GM12878 (cell line): ENCODE results near the gene LHFPL2. TPM values are rescaled to one million over a fixed set of nuclear protein-coding genes. Genes with fewer than 3 reads are reported as not detected.

Experiments
- ATAC-seq: fragments of 200-7000 bp; cut with Tn5 transposase; 3 replicates; pipeline ENCODE4 v1.9.1; 2020; ENCODE audit warnings: mild to moderate bottlenecking, moderate library complexity
- BruUV-seq: library from RNA; stranded (reverse); fragments of 400-500 nt; replicated peaks from 2 replicates; lab custom pipeline; 2021; lab: Mats Ljungman, UMichigan
- CTCF ChIA-PET: fragments of 300-600 bp; sonication (Branson Sonifier 250); formaldehyde crosslinking; extraction: SDS; loops from one replicate; lab custom pipeline; 2021; ENCODE audit warnings: inconsistent platforms; lab: Yijun Ruan, JAX
- POLR2A ChIA-PET: fragments of 350-600 bp; formaldehyde crosslinking; extraction: SDS; loops from one replicate; lab custom pipeline; 2021; ENCODE audit warnings: inconsistent platforms; lab: Charles Lee
- RAD21 ChIA-PET: fragments of 300-600 bp; sonication (Branson Sonifier 250); formaldehyde crosslinking; loops from one replicate; lab custom pipeline; 2023; ENCODE audit warnings: antibody characterized with exemption; ENCODE audit not compliant: unreplicated experiment; lab: Charles Lee
- SMC1A ChIA-PET: fragments of 300-600 bp; sonication (Branson Sonifier 250); formaldehyde crosslinking; loops from one replicate; lab custom pipeline; 2023; ENCODE audit not compliant: unreplicated experiment, uncharacterized antibody; lab: Charles Lee
- DNase-seq: peaks from one replicate; pipeline ENCODE4 v3.0.0-alpha.2; 2011; ENCODE audit warnings: low read depth, low spot score
- FAIRE-seq: peaks from 3 replicates; lab custom pipeline; 2011; peaks lifted over from hg19 to GRCh38; lab: Jason Lieb, UNC
- H2AFZ ChIP-seq: 2 replicates; pipeline ENCODE4 v1.6.0; 2011; ENCODE audit warnings: low read depth, low read length, control low read depth; ENCODE audit not compliant: control insufficient read depth
- H3K27ac ChIP-seq: 2 replicates; pipeline ENCODE4 v1.5.1; 2011; ENCODE audit warnings: control low read depth; ENCODE audit not compliant: control insufficient read depth, insufficient read depth
- H3K27me3 ChIP-seq, 2 experiments: replicated peaks in 1 of 2; 2 replicates each; pipeline versions ENCODE4 v1.6.0 to v1.6.1; 2011; ENCODE audit warnings: low read length in 1 of 2; ENCODE audit not compliant: control insufficient read depth in 2 of 2, insufficient read depth in 2 of 2
- H3K36me3 ChIP-seq, 2 experiments: 2 replicates each; pipeline ENCODE4 v1.5.1; 2011; ENCODE audit warnings: low read length in 1 of 2; ENCODE audit not compliant: control insufficient read depth in 2 of 2, insufficient read depth in 2 of 2
- H3K4me1 ChIP-seq: 2 replicates; pipeline ENCODE4 v1.6.1; 2011; ENCODE audit warnings: mild to moderate bottlenecking, low read length, moderate library complexity, mixed read lengths; ENCODE audit not compliant: control insufficient read depth, insufficient read depth
- H3K4me2 ChIP-seq: 2 replicates; pipeline ENCODE4 v1.6.0; 2011; ENCODE audit warnings: control low read depth; ENCODE audit not compliant: control insufficient read depth, insufficient read depth
- H3K4me3 ChIP-seq: fragments of 200-600 bp; sonication (generic); 2 replicates; pipeline ENCODE4 v1.5.1; 2016
- H3K79me2 ChIP-seq: 2 replicates; pipeline ENCODE4 v1.6.0; 2011; ENCODE audit warnings: low read length; ENCODE audit not compliant: control insufficient read depth, insufficient read depth
- H3K9ac ChIP-seq: 2 replicates; pipeline ENCODE4 v1.8.0; 2011; ENCODE audit warnings: low read length, control low read depth, mixed read lengths; ENCODE audit not compliant: control insufficient read depth, insufficient read depth
- H3K9me3 ChIP-seq: replicated peaks from 3 replicates; pipeline ENCODE4 v1.5.1; 2011; ENCODE audit warnings: mild to moderate bottlenecking, low read length; ENCODE audit not compliant: control insufficient read depth, insufficient read depth
- H4K20me1 ChIP-seq: 2 replicates; pipeline ENCODE4 v1.6.0; 2011; ENCODE audit not compliant: control insufficient read depth, insufficient read depth
- ESRRA ChIP-seq: IDR thresholded peaks from 2 replicates; pipeline ENCODE4 v1.6.1; 2012; ENCODE audit warnings: mild to moderate bottlenecking, low read length, improper control_type of control experiment
- FOXK2 ChIP-seq: fragments of 450-650 bp; IDR thresholded peaks from 2 replicates; pipeline ENCODE4 v1.6.1; 2017; ENCODE audit warnings: mild to moderate bottlenecking, moderate library complexity
- FOXM1 ChIP-seq: IDR thresholded peaks from 2 replicates; pipeline ENCODE4 v1.6.1; 2012; ENCODE audit warnings: low read depth, mild to moderate bottlenecking, inconsistent platforms, low read length, moderate library complexity
- JUND ChIP-seq: IDR thresholded peaks from 2 replicates; pipeline ENCODE4 v1.6.1; 2012; ENCODE audit warnings: low read depth, mild to moderate bottlenecking, low read length, improper control_type of control experiment, moderate library complexity
- NRF1 ChIP-seq: conservative IDR thresholded peaks from 2 replicates; pipeline ENCODE4 v1.6.1; 2011; ENCODE audit warnings: mild to moderate bottlenecking, low read depth, low read length, improper control_type of control experiment
- PAX5 ChIP-seq: IDR thresholded peaks from 2 replicates; pipeline ENCODE4 v1.6.1; 2011; ENCODE audit warnings: low read depth, low read length, borderline replicate concordance
- TCF3 ChIP-seq: IDR thresholded peaks from 2 replicates; pipeline ENCODE4 v1.6.1; 2012; ENCODE audit warnings: low read depth, mild to moderate bottlenecking, low read length, borderline replicate concordance; ENCODE audit not compliant: insufficient read depth
- WRNIP1 ChIP-seq: IDR thresholded peaks from 2 replicates; pipeline ENCODE4 v1.6.1; 2011; ENCODE audit warnings: low read depth, low read length, improper control_type of control experiment, borderline replicate concordance
- ZZZ3 ChIP-seq: IDR thresholded peaks from 2 replicates; pipeline ENCODE4 v1.6.1; 2011; ENCODE audit warnings: low read depth; ENCODE audit not compliant: control insufficient read depth, insufficient read length
- WGBS: methylation state at CpG from one replicate; pipeline ENCODE4 v1.1.6; 2016; ENCODE audit warnings: low lambda C conversion rate; ENCODE audit not compliant: insufficient replicate concordance, insufficient coverage; ENCODE audit errors: missing lambda C conversion rate; 5-methylcytosine and 5-hydroxymethylcytosine counted together
- in situ Hi-C: fragments of 300-500 bp; cut with MboI; formaldehyde crosslinking; loops from 9 replicates; pipeline ENCODE4 v1.14.3; 2018; ENCODE audit warnings: mixed read lengths
- intact Hi-C: fragments of 100-400 bp; cut with micrococcal nuclease; formaldehyde crosslinking; loops from one replicate; pipeline ENCODE4 v1.14.2; 2022; ENCODE audit not compliant: unreplicated experiment
- polyA plus RNA-seq, 11 experiments: library from polyadenylated mRNA; depleted of rRNA in 4 of 11; unstranded in 6 of 11; stranded (reverse) in 5 of 11; fragments of >200 nt; fragmentation: Nextera tagmentation in 4 of 11; fragmentation: Illumina TruSeq in 1 of 11; extraction: Ambion mirVana in 4 of 11; extraction: Trizol in 1 of 11; gene quantifications; 1 replicate in 1 of 11; 2 replicates in 10 of 11; pipeline versions ENCODE4 v1.2.1 to v1.2.3, GENCODE V29; 2011 to 2016; ENCODE audit warnings: inconsistent platforms in 2 of 11, missing spikeins in 2 of 11, low read depth in 1 of 11
- total RNA-seq, 4 experiments: library from RNA; depleted of rRNA in 3 of 4; stranded (reverse); fragments of >200 nt in 3 of 4; fragmentation: Illumina TruSeq in 1 of 4; extraction: Trizol in 1 of 4; gene quantifications; 2 replicates each; pipeline versions ENCODE4 v1.2.1 to v1.2.3, GENCODE V29; 2013 to 2021
- TF ChIP-seq, protein P1 (sequence below): fragments of 450-650 bp; IDR thresholded peaks from 2 replicates; pipeline ENCODE4 v1.6.1; 2017; ENCODE audit warnings: low read depth, mild to moderate bottlenecking, moderate library complexity

LHFPL2 gene
- total and polyA plus RNA-seq, 10 of the 15 experiments (the other 5 are each of a cell fraction or from before 2014, with no cell fraction given): 4.1 to 21.8 (median 12.5) TPM

DNA sequence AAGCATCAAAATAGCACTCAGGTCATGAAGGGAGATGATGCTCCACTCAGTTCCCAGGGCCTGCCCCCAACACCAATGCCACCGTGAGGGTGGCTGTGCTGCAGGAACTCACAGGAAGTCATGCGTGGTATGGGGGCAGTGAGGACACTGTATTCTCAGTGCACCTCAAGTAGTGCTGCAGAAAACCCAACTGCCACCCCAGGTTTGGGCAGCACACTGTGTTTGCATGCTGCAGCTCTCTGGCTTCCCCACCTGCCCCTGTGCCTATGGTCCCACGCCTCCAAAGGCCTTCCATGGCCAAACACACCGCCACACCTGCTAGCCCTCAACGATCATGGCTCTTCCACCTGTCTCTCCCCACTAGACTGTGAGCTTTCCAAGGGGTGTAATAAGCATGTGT is 14.3 kb downstream of the LHFPL2 start:
- FAIRE-seq: no peak
- ChIA-PET POLR2A (interaction anchor here (1.1 to 2.8 kb wide), 2 partner anchors 8 to 9 kb away, joined by 3 to 11 read pairs; no protein-coding TSS in a partner anchor), SMC1A (interaction anchor here (1.3 kb wide), 1 partner anchor 40 kb away, joined by 4 read pairs; no protein-coding TSS in a partner anchor), CTCF (interaction anchor here (1.0 to 1.9 kb wide), 3 partner anchors 9 to 103 kb away, joined by 3 to 8 read pairs (median 4); no protein-coding TSS in a partner anchor)
- Histone ChIP-seq H3K4me1 (peaks cover 23% of the 10 kb centered on the region), H3K27me3 (no peaks in the 10 kb centered on the region), H3K9ac (no peak overlapping the region), H3K4me2 (no peak overlapping the region), H3K36me3 (peaks cover 10 to 13% of the 10 kb centered on the region in 2 experiments; a peak in 3 of 4 replicates), H4K20me1 (no peaks in the 10 kb centered on the region), H3K4me3 (0 out of 2 replicates have a peak overlapping the region, but pooled peaks have one; percentile 14), H3K9me3 (no peaks in the 10 kb centered on the region), H3K27ac (no peak overlapping the region), H2AFZ (no peak overlapping the region), H3K79me2 (peaks cover 12% of the 10 kb centered on the region)
- in situ Hi-C loops (no loop called here), intact Hi-C loops (no loop called here)
- no peak for DNase-seq
- no TSS peak for BruUV-seq
- TF ChIP-seq WRNIP1 (no peak), NRF1 (no peak), FOXK2 (no peak), TCF3 (no peak)
- TF ChIP-seq, all 136 proteins: peak for 0
- peak; percentile 44 for ATAC-seq
- 74% methylated on average over 5 of the region's 5 CpGs for WGBS
- RAD21 ChIA-PET: interaction anchor here (1.2 kb wide), 2 partner anchors 12 to 14 kb away, joined by 3 read pairs; no protein-coding TSS in a partner anchor

DNA sequence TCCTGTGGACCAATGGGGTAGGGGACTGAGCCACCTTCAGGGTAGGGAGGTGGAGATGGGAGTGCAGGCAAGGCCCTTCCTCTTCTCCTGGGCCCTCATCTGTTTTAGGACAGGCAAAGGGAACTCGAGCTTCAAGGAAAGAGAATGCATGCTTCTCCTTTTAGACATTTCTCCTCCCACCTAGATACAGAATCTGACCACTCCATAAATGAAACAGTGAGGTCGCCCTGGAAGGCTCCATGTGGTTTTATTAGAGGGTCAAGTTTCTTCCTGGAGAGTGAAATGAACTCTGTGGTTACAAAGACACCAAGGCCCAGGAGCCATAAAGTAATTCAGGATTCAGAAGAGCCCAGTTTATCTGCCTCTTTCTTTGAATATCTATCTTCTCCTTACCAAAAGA is 14.9 kb downstream of the LHFPL2 start:
- H2AFZ ChIP-seq: no peak overlapping the region
- peak overlapping the region; percentile 26; the same call in 1 of the 2 replicates for H3K4me2 ChIP-seq
- peaks cover 11% of the 10 kb centered on the region for H3K79me2 ChIP-seq
- CTCF ChIA-PET: interaction anchor here (1.0 to 1.9 kb wide), 4 partner anchors 9 to 166 kb away, joined by 3 to 8 read pairs (median 4); no protein-coding TSS in a partner anchor
- H3K27me3 ChIP-seq: no peaks in the 10 kb centered on the region
- TF ChIP-seq PAX5: no peak
- no peak for TF ChIP-seq ESRRA
- no peak for TF ChIP-seq FOXM1
- no peak for TF ChIP-seq ZZZ3
- TF ChIP-seq, protein P1, sequence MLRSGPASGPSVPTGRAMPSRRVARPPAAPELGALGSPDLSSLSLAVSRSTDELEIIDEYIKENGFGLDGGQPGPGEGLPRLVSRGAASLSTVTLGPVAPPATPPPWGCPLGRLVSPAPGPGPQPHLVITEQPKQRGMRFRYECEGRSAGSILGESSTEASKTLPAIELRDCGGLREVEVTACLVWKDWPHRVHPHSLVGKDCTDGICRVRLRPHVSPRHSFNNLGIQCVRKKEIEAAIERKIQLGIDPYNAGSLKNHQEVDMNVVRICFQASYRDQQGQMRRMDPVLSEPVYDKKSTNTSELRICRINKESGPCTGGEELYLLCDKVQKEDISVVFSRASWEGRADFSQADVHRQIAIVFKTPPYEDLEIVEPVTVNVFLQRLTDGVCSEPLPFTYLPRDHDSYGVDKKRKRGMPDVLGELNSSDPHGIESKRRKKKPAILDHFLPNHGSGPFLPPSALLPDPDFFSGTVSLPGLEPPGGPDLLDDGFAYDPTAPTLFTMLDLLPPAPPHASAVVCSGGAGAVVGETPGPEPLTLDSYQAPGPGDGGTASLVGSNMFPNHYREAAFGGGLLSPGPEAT: no peak
- TF ChIP-seq JUND: no peak
- POLR2A ChIA-PET: interaction anchor here (2.8 kb wide), 1 partner anchor 9 kb away, joined by 11 read pairs; no protein-coding TSS in a partner anchor
- in situ Hi-C loops: no loop called here
- no peak for FAIRE-seq
- BruUV-seq: no TSS peak
- SMC1A ChIA-PET: interaction anchor here (1.0 to 2.8 kb wide), 4 partner anchors 8 to 69 kb away, joined by 3 to 7 read pairs (median 4); no protein-coding TSS in a partner anchor
- H3K4me1 ChIP-seq: peaks cover 19% of the 10 kb centered on the region
- no peak; the same call in 2 of the 3 replicates for ATAC-seq
- H3K9ac ChIP-seq: no peak overlapping the region; the same call in 1 of the 2 replicates
- peak overlapping the region; percentile 29 for H3K27ac ChIP-seq
- 0 out of 2 replicates have a peak overlapping the region, but pooled peaks have one; percentile 14 for H3K4me3 ChIP-seq
- H3K36me3 ChIP-seq: peaks cover 10 to 13% of the 10 kb centered on the region in 2 experiments; a peak in 3 of 4 replicates
- H4K20me1 ChIP-seq: no peaks in the 10 kb centered on the region
- no peak for DNase-seq
- 22% methylated on average over 2 of the region's 2 CpGs for WGBS
- intact Hi-C loops: no loop called here
- no peaks in the 10 kb centered on the region for H3K9me3 ChIP-seq
- RAD21 ChIA-PET: interaction anchor here (0.6 to 1.7 kb wide), 3 partner anchors 8 to 56 kb away, joined by 3 to 9 read pairs (median 3); no protein-coding TSS in a partner anchor
